Uterus (tissue), 2 donors: Measurements from ENCODE around the gene MAPK9.

Experiments used
- POLR2A ChIP-seq, 2 donors: fragments of 450-650 bp; IDR thresholded peaks; one replicate each; pipeline ENCODE4 v1.6.1; 2016; ENCODE audit warnings: antibody characterized with exemption in 2 of 2, mild to moderate bottlenecking in 1 of 2, moderate library complexity in 1 of 2
- TF ChIP-seq, protein P1 (sequence below), 4 experiments: fragments of 200-600 bp in 2 of 4; fragments of 450-650 bp in 2 of 4; sonication (generic) in 2 of 4; IDR thresholded peaks; one replicate each; pipeline ENCODE4 v1.5.1; 2016 to 2019; ENCODE audit warnings: antibody characterized with exemption in 4 of 4, mild to moderate bottlenecking in 2 of 4, moderate library complexity in 1 of 4

DNA sequence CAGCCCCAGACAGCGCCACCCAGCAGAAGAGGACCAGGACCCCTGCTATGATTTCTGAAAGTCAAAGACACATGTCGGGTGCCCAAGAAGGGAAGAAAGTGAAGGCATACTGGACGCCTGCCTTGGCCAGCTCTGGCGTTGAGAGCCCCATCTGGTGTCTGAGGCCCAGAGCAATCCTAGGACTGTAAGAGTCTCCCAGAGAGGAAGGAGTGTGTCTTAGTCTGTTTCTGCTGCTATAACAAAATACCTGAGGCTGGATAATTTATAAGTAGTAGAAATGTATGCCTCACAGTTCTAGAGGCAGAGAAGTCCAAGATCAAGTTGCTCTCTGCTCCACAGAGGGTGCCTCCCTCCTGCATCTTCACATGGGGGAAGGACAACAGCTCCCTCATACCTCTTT lies 93.7 kb downstream of the MAPK9 start:
- TF ChIP-seq, protein P1, sequence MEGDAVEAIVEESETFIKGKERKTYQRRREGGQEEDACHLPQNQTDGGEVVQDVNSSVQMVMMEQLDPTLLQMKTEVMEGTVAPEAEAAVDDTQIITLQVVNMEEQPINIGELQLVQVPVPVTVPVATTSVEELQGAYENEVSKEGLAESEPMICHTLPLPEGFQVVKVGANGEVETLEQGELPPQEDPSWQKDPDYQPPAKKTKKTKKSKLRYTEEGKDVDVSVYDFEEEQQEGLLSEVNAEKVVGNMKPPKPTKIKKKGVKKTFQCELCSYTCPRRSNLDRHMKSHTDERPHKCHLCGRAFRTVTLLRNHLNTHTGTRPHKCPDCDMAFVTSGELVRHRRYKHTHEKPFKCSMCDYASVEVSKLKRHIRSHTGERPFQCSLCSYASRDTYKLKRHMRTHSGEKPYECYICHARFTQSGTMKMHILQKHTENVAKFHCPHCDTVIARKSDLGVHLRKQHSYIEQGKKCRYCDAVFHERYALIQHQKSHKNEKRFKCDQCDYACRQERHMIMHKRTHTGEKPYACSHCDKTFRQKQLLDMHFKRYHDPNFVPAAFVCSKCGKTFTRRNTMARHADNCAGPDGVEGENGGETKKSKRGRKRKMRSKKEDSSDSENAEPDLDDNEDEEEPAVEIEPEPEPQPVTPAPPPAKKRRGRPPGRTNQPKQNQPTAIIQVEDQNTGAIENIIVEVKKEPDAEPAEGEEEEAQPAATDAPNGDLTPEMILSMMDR (IDR thresholded peaks at IDR 0.05), result no peak
- TF ChIP-seq POLR2A (IDR thresholded peaks at IDR 0.05), result no peak
